Tibial nerve (tissue), 4 donors: ENCODE results near the gene MKLN1. TPM values are rescaled to one million over a fixed set of nuclear protein-coding genes. Genes with fewer than 3 reads are reported as not detected.

Source experiments
- DNase-seq, 2 donors: peaks; one replicate each; pipeline ENCODE4 v3.0.0-alpha.2; 2019; ENCODE audit warnings: low spot score in 2 of 2
- H3K27ac ChIP-seq, 4 donors: fragments of 200-600 bp; sonication (generic) in 3 of 4; one replicate each; pipeline ENCODE4 v1.5.1; 2017 to 2019; ENCODE audit warnings: mild to moderate bottlenecking in 1 of 4
- H3K27me3 ChIP-seq, 2 donors: fragments of 200-600 bp; sonication (generic) in 1 of 2; one replicate each; pipeline versions ENCODE4 v1.5.1 to v1.6.0; 2017 to 2019
- H3K36me3 ChIP-seq, 3 donors: fragments of 200-600 bp; sonication (generic); one replicate each; pipeline ENCODE4 v1.5.1; 2018 to 2019
- H3K4me1 ChIP-seq, 4 donors: fragments of 200-600 bp; sonication (generic) in 3 of 4; one replicate each; pipeline ENCODE4 v1.5.1; 2017 to 2019
- H3K4me3 ChIP-seq, 4 donors: fragments of 200-600 bp; sonication (generic) in 3 of 4; one replicate each; pipeline ENCODE4 v1.5.1; 2017 to 2019; ENCODE audit warnings: mild to moderate bottlenecking in 1 of 4, moderate library complexity in 1 of 4
- H3K9me3 ChIP-seq, 4 donors: fragments of 200-600 bp; sonication (generic) in 3 of 4; one replicate each; pipeline ENCODE4 v1.5.1; 2017 to 2019
- CTCF ChIP-seq, 5 experiments: fragments of 200-600 bp in 3 of 5; fragments of 450-650 bp in 2 of 5; sonication (generic) in 3 of 5; IDR thresholded peaks; one replicate each; pipeline ENCODE4 v1.5.1; 2016 to 2019; ENCODE audit warnings: antibody characterized with exemption in 5 of 5, mild to moderate bottlenecking in 3 of 5, moderate library complexity in 2 of 5
- EP300 ChIP-seq, 2 donors: sonication (generic); formaldehyde crosslinking; IDR thresholded peaks; one replicate each; pipeline ENCODE4 v1.6.1; 2017; ENCODE audit warnings: antibody characterized with exemption in 2 of 2, mild to moderate bottlenecking in 1 of 2
- POLR2A ChIP-seq, 2 donors: fragments of 450-650 bp; IDR thresholded peaks; one replicate each; pipeline ENCODE4 v1.6.1; 2017; ENCODE audit warnings: antibody characterized with exemption in 2 of 2, mild to moderate bottlenecking in 2 of 2, moderate library complexity in 2 of 2
- WGBS, 2 donors: methylation state at CpG; one replicate each; pipeline ENCODE4 v1.1.5; 2018; 5-methylcytosine and 5-hydroxymethylcytosine counted together
- total RNA-seq, 4 donors: library from RNA; depleted of rRNA; stranded (reverse); fragments of >200 nt; gene quantifications; one replicate each; pipeline ENCODE4 v1.1.0, GENCODE V29; 2016

MKLN1 gene
- total RNA-seq, 4 donors from 2014 or later = 86.4 to 143 (median 95.0) TPM

- TF ChIP-seq CTCF (IDR thresholded peaks at IDR 0.05) (no peak), POLR2A (IDR thresholded peaks at IDR 0.05) (no peak), EP300 (IDR thresholded peaks at IDR 0.05) (no peak)
These were observed 47.1 kb downstream of the MKLN1 start for GRCh38 chr7:131374821-131375220.

DNA sequence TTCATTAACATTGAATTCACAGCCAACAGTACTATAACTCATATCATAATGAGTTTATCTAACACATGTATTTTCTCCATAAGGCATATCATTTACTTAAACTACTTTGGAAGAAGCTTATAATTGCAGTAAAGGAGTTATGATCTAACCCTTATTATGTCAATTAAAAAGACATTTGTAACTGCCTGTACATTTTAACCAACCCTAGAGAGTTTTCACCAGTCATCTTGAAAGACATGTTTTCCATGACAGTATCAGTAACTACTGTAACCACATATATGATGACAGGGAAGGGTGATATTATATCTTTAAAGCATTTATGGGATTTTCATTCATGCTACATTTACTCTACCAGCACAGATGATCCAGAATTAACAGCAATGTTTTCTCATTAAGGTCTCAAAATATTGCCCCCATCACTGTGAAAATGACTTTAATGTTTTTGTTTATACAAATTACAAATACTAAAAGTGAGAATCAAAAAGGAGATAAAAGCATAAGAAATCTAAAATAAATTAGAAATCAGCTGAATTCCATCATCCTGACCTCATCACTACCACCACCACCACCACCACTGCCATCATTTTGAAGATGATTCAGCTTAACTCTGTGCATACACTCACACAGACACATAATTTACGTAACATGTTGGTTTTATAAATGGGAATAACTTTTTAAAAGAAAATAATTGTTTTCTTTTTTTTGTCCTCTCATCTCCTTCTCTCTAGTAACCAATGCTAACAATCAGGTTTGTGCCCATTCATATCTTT is 53.6 kb downstream of the MKLN1 start:
- WGBS, 2 donors = 86 to 91% methylated on average over 1 of the region's 1 CpG
- Histone ChIP-seq H3K27me3 (no peaks in the 10 kb centered on the region), H3K9me3 (no peaks in the 10 kb centered on the region)

More at GRCh38 chr7:131374821-131375220, 47.1 kb downstream of the MKLN1 start:
- no peak overlapping the region for H3K27ac ChIP-seq
- no peaks in the 10 kb centered on the region for H3K9me3 ChIP-seq
- no peaks in the 10 kb centered on the region for H3K27me3 ChIP-seq
- WGBS, 2 donors = 73 to 89% methylated on average over 1 of the region's 1 CpG
- H3K4me1 ChIP-seq = peaks cover 0 to 55% (median 3%) of the 10 kb centered on the region in 4 donors
- no peak overlapping the region for H3K4me3 ChIP-seq
- DNase-seq = no peak
- peaks cover 0 to 17% (median 0%) of the 10 kb centered on the region in 3 donors for H3K36me3 ChIP-seq

GRCh38 chr7:131383417-131384285 is 56.0 kb downstream of the MKLN1 start:
- no peak for TF ChIP-seq CTCF (IDR thresholded peaks at IDR 0.05)
- DNase-seq = no peak
- peak overlapping the region in 1 of 4 donors; percentile 14 for H3K27ac ChIP-seq
- H3K4me3 ChIP-seq = no peak overlapping the region
- H3K4me1 ChIP-seq = peaks cover 0 to 13% (median 0%) of the 10 kb centered on the region in 4 donors
- 100% methylated on average over 2 of the region's 2 CpGs for WGBS, 2 donors
- no peaks in the 10 kb centered on the region for H3K9me3 ChIP-seq
- H3K36me3 ChIP-seq = peaks cover 0 to 2% (median 0%) of the 10 kb centered on the region in 3 donors
- H3K27me3 ChIP-seq = no peaks in the 10 kb centered on the region

More for the DNA sequence above, 53.6 kb downstream of the MKLN1 start:
- no peak overlapping the region for H3K4me3 ChIP-seq
- H3K36me3 ChIP-seq = peaks cover 0 to 15% (median 0%) of the 10 kb centered on the region in 3 donors
- peaks cover 0 to 13% (median 0%) of the 10 kb centered on the region in 4 donors for H3K4me1 ChIP-seq
- no peak overlapping the region for H3K27ac ChIP-seq
- TF ChIP-seq POLR2A (IDR thresholded peaks at IDR 0.05) (no peak), CTCF (IDR thresholded peaks at IDR 0.05) (no peak), EP300 (IDR thresholded peaks at IDR 0.05) (no peak)
- no peak for DNase-seq

- no peak overlapping the region for H3K27ac ChIP-seq
- peaks cover 0 to 13% (median 0%) of the 10 kb centered on the region in 4 donors for H3K4me1 ChIP-seq
- 89 to 97% methylated on average over 2 of the region's 2 CpGs for WGBS, 2 donors
These were observed 56.6 kb downstream of the MKLN1 start for GRCh38 chr7:131384286-131384635.

More at GRCh38 chr7:131384286-131384635, 56.6 kb downstream of the MKLN1 start:
- H3K27me3 ChIP-seq = no peaks in the 10 kb centered on the region
- DNase-seq = no peak
- H3K9me3 ChIP-seq = no peaks in the 10 kb centered on the region
- TF ChIP-seq CTCF (IDR thresholded peaks at IDR 0.05) (no peak), EP300 (IDR thresholded peaks at IDR 0.05) (no peak), POLR2A (IDR thresholded peaks at IDR 0.05) (no peak)
- H3K36me3 ChIP-seq = peaks cover 0 to 2% (median 0%) of the 10 kb centered on the region in 3 donors
- no peak overlapping the region for H3K4me3 ChIP-seq
